GM12878 (cell line): ENCODE data around the gene MED4. TPM values are rescaled to one million over a fixed set of nuclear protein-coding genes. Genes with fewer than 3 reads are reported as not detected.

Experiments
- ATAC-seq: fragments of 200-7000 bp; cut with Tn5 transposase; 3 replicates; pipeline ENCODE4 v1.9.1; 2020; ENCODE audit warnings: mild to moderate bottlenecking, moderate library complexity
- BruUV-seq: library from RNA; stranded (reverse); fragments of 400-500 nt; replicated peaks from 2 replicates; lab custom pipeline; 2021; lab: Mats Ljungman, UMichigan
- CTCF ChIA-PET: fragments of 300-600 bp; sonication (Branson Sonifier 250); formaldehyde crosslinking; extraction: SDS; loops from one replicate; lab custom pipeline; 2021; ENCODE audit warnings: inconsistent platforms; lab: Yijun Ruan, JAX
- POLR2A ChIA-PET: fragments of 350-600 bp; formaldehyde crosslinking; extraction: SDS; loops from one replicate; lab custom pipeline; 2021; ENCODE audit warnings: inconsistent platforms; lab: Charles Lee
- RAD21 ChIA-PET: fragments of 300-600 bp; sonication (Branson Sonifier 250); formaldehyde crosslinking; loops from one replicate; lab custom pipeline; 2023; ENCODE audit warnings: antibody characterized with exemption; ENCODE audit not compliant: unreplicated experiment; lab: Charles Lee
- SMC1A ChIA-PET: fragments of 300-600 bp; sonication (Branson Sonifier 250); formaldehyde crosslinking; loops from one replicate; lab custom pipeline; 2023; ENCODE audit not compliant: unreplicated experiment, uncharacterized antibody; lab: Charles Lee
- DNase-seq: peaks from one replicate; pipeline ENCODE4 v3.0.0-alpha.2; 2011; ENCODE audit warnings: low read depth, low spot score
- FAIRE-seq: peaks from 3 replicates; lab custom pipeline; 2011; peaks lifted over from hg19 to GRCh38; lab: Jason Lieb, UNC
- H2AFZ ChIP-seq: 2 replicates; pipeline ENCODE4 v1.6.0; 2011; ENCODE audit warnings: low read depth, low read length, control low read depth; ENCODE audit not compliant: control insufficient read depth
- H3K27ac ChIP-seq: 2 replicates; pipeline ENCODE4 v1.5.1; 2011; ENCODE audit warnings: control low read depth; ENCODE audit not compliant: control insufficient read depth, insufficient read depth
- H3K27me3 ChIP-seq, 2 experiments: replicated peaks in 1 of 2; 2 replicates each; pipeline versions ENCODE4 v1.6.0 to v1.6.1; 2011; ENCODE audit warnings: low read length in 1 of 2; ENCODE audit not compliant: control insufficient read depth in 2 of 2, insufficient read depth in 2 of 2
- H3K36me3 ChIP-seq, 2 experiments: 2 replicates each; pipeline ENCODE4 v1.5.1; 2011; ENCODE audit warnings: low read length in 1 of 2; ENCODE audit not compliant: control insufficient read depth in 2 of 2, insufficient read depth in 2 of 2
- H3K4me1 ChIP-seq: 2 replicates; pipeline ENCODE4 v1.6.1; 2011; ENCODE audit warnings: mild to moderate bottlenecking, low read length, moderate library complexity, mixed read lengths; ENCODE audit not compliant: control insufficient read depth, insufficient read depth
- H3K4me2 ChIP-seq: 2 replicates; pipeline ENCODE4 v1.6.0; 2011; ENCODE audit warnings: control low read depth; ENCODE audit not compliant: control insufficient read depth, insufficient read depth
- H3K4me3 ChIP-seq: fragments of 200-600 bp; sonication (generic); 2 replicates; pipeline ENCODE4 v1.5.1; 2016
- H3K79me2 ChIP-seq: 2 replicates; pipeline ENCODE4 v1.6.0; 2011; ENCODE audit warnings: low read length; ENCODE audit not compliant: control insufficient read depth, insufficient read depth
- H3K9ac ChIP-seq: 2 replicates; pipeline ENCODE4 v1.8.0; 2011; ENCODE audit warnings: low read length, control low read depth, mixed read lengths; ENCODE audit not compliant: control insufficient read depth, insufficient read depth
- H3K9me3 ChIP-seq: replicated peaks from 3 replicates; pipeline ENCODE4 v1.5.1; 2011; ENCODE audit warnings: mild to moderate bottlenecking, low read length; ENCODE audit not compliant: control insufficient read depth, insufficient read depth
- H4K20me1 ChIP-seq: 2 replicates; pipeline ENCODE4 v1.6.0; 2011; ENCODE audit not compliant: control insufficient read depth, insufficient read depth
- BRCA1 ChIP-seq: IDR thresholded peaks from 2 replicates; pipeline ENCODE4 v1.6.1; 2011; ENCODE audit warnings: low read depth, low read length, improper control_type of control experiment
- CHD4 ChIP-seq: fragments of 200-600 bp; sonication (generic); IDR thresholded peaks from 2 replicates; pipeline ENCODE4 v1.6.1; 2016; ENCODE audit warnings: mild to moderate bottlenecking
- EGR1 ChIP-seq, 2 experiments: IDR thresholded peaks; 1 replicate in 1 of 2; 2 replicates in 1 of 2; pipeline ENCODE4 v1.6.1; 2011 to 2012; ENCODE audit warnings: low read depth in 2 of 2, low read length in 2 of 2, borderline replicate concordance in 1 of 2, mild to moderate bottlenecking in 1 of 2, moderate library complexity in 1 of 2
- GATAD2B ChIP-seq: fragments of 450-650 bp; conservative IDR thresholded peaks from 2 replicates; pipeline ENCODE4 v1.6.1; 2017; ENCODE audit warnings: low read depth, mild to moderate bottlenecking, moderate library complexity
- IKZF1 ChIP-seq: fragments of 450-650 bp; conservative IDR thresholded peaks from 2 replicates; pipeline ENCODE4 v1.6.1; 2017; ENCODE audit warnings: antibody characterized with exemption, mild to moderate bottlenecking
- IKZF2 ChIP-seq, 2 experiments: fragments of 450-650 bp; IDR thresholded peaks; 2 replicates each; pipeline ENCODE4 v1.6.1; 2017; ENCODE audit warnings: mild to moderate bottlenecking in 2 of 2, moderate library complexity in 2 of 2
- JUND ChIP-seq: IDR thresholded peaks from 2 replicates; pipeline ENCODE4 v1.6.1; 2012; ENCODE audit warnings: low read depth, mild to moderate bottlenecking, low read length, improper control_type of control experiment, moderate library complexity
- PML ChIP-seq: IDR thresholded peaks from 2 replicates; pipeline ENCODE4 v1.6.1; 2012; ENCODE audit warnings: low read length, inconsistent platforms
- SPI1 ChIP-seq: IDR thresholded peaks from 2 replicates; pipeline ENCODE4 v1.6.1; 2011; ENCODE audit warnings: low read depth, mild to moderate bottlenecking, low read length, moderate library complexity, borderline replicate concordance; ENCODE audit not compliant: insufficient read depth
- TARDBP ChIP-seq: IDR thresholded peaks from 2 replicates; pipeline ENCODE4 v1.6.1; 2016; ENCODE audit warnings: borderline replicate concordance
- ZNF384 ChIP-seq: IDR thresholded peaks from 2 replicates; pipeline ENCODE4 v1.6.1; 2012; ENCODE audit warnings: low read depth, mild to moderate bottlenecking, low read length, improper control_type of control experiment, borderline replicate concordance
- WGBS: methylation state at CpG from one replicate; pipeline ENCODE4 v1.1.6; 2016; ENCODE audit warnings: low lambda C conversion rate; ENCODE audit not compliant: insufficient replicate concordance, insufficient coverage; ENCODE audit errors: missing lambda C conversion rate; 5-methylcytosine and 5-hydroxymethylcytosine counted together
- in situ Hi-C: fragments of 300-500 bp; cut with MboI; formaldehyde crosslinking; loops from 9 replicates; pipeline ENCODE4 v1.14.3; 2018; ENCODE audit warnings: mixed read lengths
- intact Hi-C: fragments of 100-400 bp; cut with micrococcal nuclease; formaldehyde crosslinking; loops from one replicate; pipeline ENCODE4 v1.14.2; 2022; ENCODE audit not compliant: unreplicated experiment
- polyA plus RNA-seq, 11 experiments: library from polyadenylated mRNA; depleted of rRNA in 4 of 11; unstranded in 6 of 11; stranded (reverse) in 5 of 11; fragments of >200 nt; fragmentation: Nextera tagmentation in 4 of 11; fragmentation: Illumina TruSeq in 1 of 11; extraction: Ambion mirVana in 4 of 11; extraction: Trizol in 1 of 11; gene quantifications; 1 replicate in 1 of 11; 2 replicates in 10 of 11; pipeline versions ENCODE4 v1.2.1 to v1.2.3, GENCODE V29; 2011 to 2016; ENCODE audit warnings: inconsistent platforms in 2 of 11, missing spikeins in 2 of 11, low read depth in 1 of 11
- total RNA-seq, 4 experiments: library from RNA; depleted of rRNA in 3 of 4; stranded (reverse); fragments of >200 nt in 3 of 4; fragmentation: Illumina TruSeq in 1 of 4; extraction: Trizol in 1 of 4; gene quantifications; 2 replicates each; pipeline versions ENCODE4 v1.2.1 to v1.2.3, GENCODE V29; 2013 to 2021
- TF ChIP-seq, protein P1 (sequence below): fragments of 450-650 bp; IDR thresholded peaks from 2 replicates; pipeline ENCODE4 v1.6.1; 2018; ENCODE audit warnings: mild to moderate bottlenecking, low read depth, moderate library complexity; ENCODE audit not compliant: partially characterized antibody
- TF ChIP-seq, protein P2 (sequence below), 3 experiments: IDR thresholded peaks in 2 of 3; conservative IDR thresholded peaks in 1 of 3; 2 replicates each; pipeline ENCODE4 v1.5.1; 2011; ENCODE audit warnings: low read depth in 3 of 3, low read length in 3 of 3, mild to moderate bottlenecking in 3 of 3, control low read depth in 2 of 3, moderate library complexity in 2 of 3, inconsistent platforms in 1 of 3, mixed read lengths in 1 of 3; ENCODE audit not compliant: control insufficient read depth in 2 of 3, insufficient read depth in 1 of 3; ENCODE audit errors: extremely low read depth in 1 of 3

The MED4 gene
- total and polyA plus RNA-seq, 10 of the 15 experiments (the other 5 are each of a cell fraction or from before 2014, with no cell fraction given) = 31.5 to 117 (median 87.4) TPM

DNA sequence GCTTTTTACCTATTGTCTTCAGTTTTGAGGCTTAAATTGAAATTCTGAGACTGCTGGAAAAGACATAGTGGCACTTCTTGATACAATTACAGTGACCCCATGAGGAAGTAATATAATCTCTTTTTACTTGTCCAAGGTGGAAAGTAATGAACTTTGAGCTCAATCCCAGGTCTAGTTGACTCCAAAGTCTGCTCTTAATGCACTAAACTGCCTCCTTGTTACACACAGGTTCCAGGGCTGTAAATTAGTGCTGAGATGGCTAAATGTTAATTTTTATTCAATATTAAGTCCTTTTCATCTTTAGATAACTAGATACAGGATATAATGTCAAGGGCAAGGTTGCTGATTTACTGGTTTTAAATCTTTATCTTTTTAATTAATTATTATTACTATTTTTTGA lies 54.9 kb downstream of the MED4 start (continued):
- TF ChIP-seq GATAD2B (no peak), JUND (no peak)

DNA sequence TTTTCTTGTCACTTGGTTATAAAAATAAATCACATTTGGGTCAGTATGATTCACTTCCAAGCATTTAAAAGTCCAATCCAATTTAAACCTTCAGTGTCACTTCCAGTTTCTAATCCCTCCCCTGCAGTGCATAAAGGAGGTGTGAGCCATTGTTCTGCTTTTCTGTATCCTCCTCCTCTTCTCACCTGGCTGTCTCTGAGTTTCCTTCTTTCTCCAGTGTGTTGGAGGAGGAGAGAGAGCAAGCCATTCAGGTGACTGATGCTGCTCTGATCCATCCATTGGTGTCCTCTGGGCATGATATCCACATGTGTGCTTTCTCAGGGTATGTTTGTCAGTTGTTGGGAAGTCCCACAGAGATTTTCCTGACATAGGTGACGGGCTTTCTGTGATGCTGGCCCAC lies 56.1 kb downstream of the MED4 start:
- TF ChIP-seq BRCA1 (no peak), IKZF1 (peak; percentile 28; the same call in 1 of the 2 replicates), TARDBP (no peak), IKZF2 (IDR thresholded peaks at IDR 0.05) (peak in 1 of 2 experiments; percentile 45; a peak in 1 of 4 replicates), PML (no peak), CHD4 (no peak), EGR1 (IDR thresholded peaks at IDR 0.05; ENCODE audit: borderline replicate concordance in 1 of 2, low read depth in 2 of 2, low read length in 2 of 2) (no peak), SPI1 (peak; percentile 15; the same call in 1 of the 2 replicates), ZNF384 (0 out of 2 replicates have a peak, but pooled peaks have one; percentile 3)
- TF ChIP-seq, protein P1, sequence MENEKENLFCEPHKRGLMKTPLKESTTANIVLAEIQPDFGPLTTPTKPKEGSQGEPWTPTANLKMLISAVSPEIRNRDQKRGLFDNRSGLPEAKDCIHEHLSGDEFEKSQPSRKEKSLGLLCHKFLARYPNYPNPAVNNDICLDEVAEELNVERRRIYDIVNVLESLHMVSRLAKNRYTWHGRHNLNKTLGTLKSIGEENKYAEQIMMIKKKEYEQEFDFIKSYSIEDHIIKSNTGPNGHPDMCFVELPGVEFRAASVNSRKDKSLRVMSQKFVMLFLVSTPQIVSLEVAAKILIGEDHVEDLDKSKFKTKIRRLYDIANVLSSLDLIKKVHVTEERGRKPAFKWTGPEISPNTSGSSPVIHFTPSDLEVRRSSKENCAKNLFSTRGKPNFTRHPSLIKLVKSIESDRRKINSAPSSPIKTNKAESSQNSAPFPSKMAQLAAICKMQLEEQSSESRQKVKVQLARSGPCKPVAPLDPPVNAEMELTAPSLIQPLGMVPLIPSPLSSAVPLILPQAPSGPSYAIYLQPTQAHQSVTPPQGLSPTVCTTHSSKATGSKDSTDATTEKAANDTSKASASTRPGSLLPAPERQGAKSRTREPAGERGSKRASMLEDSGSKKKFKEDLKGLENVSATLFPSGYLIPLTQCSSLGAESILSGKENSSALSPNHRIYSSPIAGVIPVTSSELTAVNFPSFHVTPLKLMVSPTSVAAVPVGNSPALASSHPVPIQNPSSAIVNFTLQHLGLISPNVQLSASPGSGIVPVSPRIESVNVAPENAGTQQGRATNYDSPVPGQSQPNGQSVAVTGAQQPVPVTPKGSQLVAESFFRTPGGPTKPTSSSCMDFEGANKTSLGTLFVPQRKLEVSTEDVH = no peak
- TF ChIP-seq, protein P2, sequence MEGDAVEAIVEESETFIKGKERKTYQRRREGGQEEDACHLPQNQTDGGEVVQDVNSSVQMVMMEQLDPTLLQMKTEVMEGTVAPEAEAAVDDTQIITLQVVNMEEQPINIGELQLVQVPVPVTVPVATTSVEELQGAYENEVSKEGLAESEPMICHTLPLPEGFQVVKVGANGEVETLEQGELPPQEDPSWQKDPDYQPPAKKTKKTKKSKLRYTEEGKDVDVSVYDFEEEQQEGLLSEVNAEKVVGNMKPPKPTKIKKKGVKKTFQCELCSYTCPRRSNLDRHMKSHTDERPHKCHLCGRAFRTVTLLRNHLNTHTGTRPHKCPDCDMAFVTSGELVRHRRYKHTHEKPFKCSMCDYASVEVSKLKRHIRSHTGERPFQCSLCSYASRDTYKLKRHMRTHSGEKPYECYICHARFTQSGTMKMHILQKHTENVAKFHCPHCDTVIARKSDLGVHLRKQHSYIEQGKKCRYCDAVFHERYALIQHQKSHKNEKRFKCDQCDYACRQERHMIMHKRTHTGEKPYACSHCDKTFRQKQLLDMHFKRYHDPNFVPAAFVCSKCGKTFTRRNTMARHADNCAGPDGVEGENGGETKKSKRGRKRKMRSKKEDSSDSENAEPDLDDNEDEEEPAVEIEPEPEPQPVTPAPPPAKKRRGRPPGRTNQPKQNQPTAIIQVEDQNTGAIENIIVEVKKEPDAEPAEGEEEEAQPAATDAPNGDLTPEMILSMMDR (IDR thresholded peaks at IDR 0.05 in 2 of 3, conservative IDR thresholded peaks at IDR 0.05 in 1 of 3; ENCODE audit: control insufficient read depth in 2 of 3, extremely low read depth in 1 of 3, insufficient read depth in 1 of 3, low read depth in 3 of 3, low read length in 3 of 3) = no peak
- peak overlapping the region; percentile 95; the same call in 1 of the 2 replicates for H3K27ac ChIP-seq
- peak overlapping the region; percentile 79 for H3K4me2 ChIP-seq
- H2AFZ ChIP-seq = no peak overlapping the region
- peak overlapping the region; percentile 79; the same call in 1 of the 2 replicates for H3K9ac ChIP-seq
- ChIA-PET CTCF (interaction anchor here (0.7 to 4.5 kb wide), 21 partner anchors 8 to 710 kb away, joined by 3 to 32 read pairs (median 5); partner anchors contain the start of genes MED4 and SUCLA2), SMC1A (interaction anchor here (0.9 to 2.2 kb wide), 6 partner anchors 9 to 542 kb away, joined by 3 to 16 read pairs (median 5); no protein-coding TSS in a partner anchor), RAD21 (interaction anchor here (1.0 to 2.3 kb wide), 5 partner anchors 27 to 541 kb away, joined by 3 to 8 read pairs (median 4); no protein-coding TSS in a partner anchor), POLR2A (interaction anchor here (0.9 to 2.1 kb wide), 3 partner anchors 27 to 56 kb away, joined by 3 to 9 read pairs (median 8); partner anchors contain the start of gene MED4)
- H3K4me3 ChIP-seq = peak overlapping the region; percentile 85
- peaks cover 1 to 3% of the 10 kb centered on the region in 2 experiments; a peak in 2 of 4 replicates for H3K36me3 ChIP-seq
- H3K27me3 ChIP-seq = no peaks in the 10 kb centered on the region
- peaks cover 15% of the 10 kb centered on the region for H3K79me2 ChIP-seq
- intact Hi-C loops = loop anchor here (1.0 to 5.0 kb wide), 2 partner anchors 37 to 264 kb away; partner anchors contain the start of genes RB1 and SUCLA2
- 40% methylated on average over 1 of the region's 1 CpG for WGBS
- H3K4me1 ChIP-seq = peaks cover 8% of the 10 kb centered on the region
- DNase-seq = no peak
- in situ Hi-C loops = no loop called here
- no peak for FAIRE-seq
- ATAC-seq = peak; percentile 22
- H3K9me3 ChIP-seq = no peaks in the 10 kb centered on the region; the same call in 2 of the 3 replicates
- BruUV-seq = no TSS peak
- H4K20me1 ChIP-seq = no peaks in the 10 kb centered on the region; the same call in 1 of the 2 replicates
